Measurements from ENCODE around the gene REXO1. TPM values are rescaled to one million over a fixed set of nuclear protein-coding genes. Genes with fewer than 3 reads are reported as not detected.

The REXO1 gene
- total and polyA plus RNA-seq, 9 of the 15 experiments (the other 6 are each of a cell fraction or from before 2014, with no cell fraction given) = 0.04 to 63.3 (median 15.8) TPM

- TF ChIP-seq YY1 (IDR thresholded peaks at IDR 0.05; ENCODE audit: borderline replicate concordance in 1 of 3, control insufficient read depth in 1 of 3, extremely low read depth in 1 of 3, insufficient read depth in 3 of 3, insufficient read length in 1 of 3, insufficient replicate concordance in 2 of 3, low read depth in 1 of 3, low read length in 2 of 3) = peak in 2 of 3 experiments; percentile 13 to 48
- TF ChIP-seq ZBTB11 (CRISPR knock-in tag; IDR thresholded peaks at IDR 0.05) = no peak
- peak; percentile 42 for TF ChIP-seq HMGN3 (IDR thresholded peaks at IDR 0.05; ENCODE audit: borderline replicate concordance, extremely low read depth, insufficient read length, low read depth, low read length)
- TF ChIP-seq ZNF318 (IDR thresholded peaks at IDR 0.05; ENCODE audit: borderline replicate concordance in 1 of 2, low read depth in 1 of 2) = no peak
- peak; percentile 68 for TF ChIP-seq RBFOX2 (IDR thresholded peaks at IDR 0.05; ENCODE audit: low read depth, low read length)
- no peak for TF ChIP-seq ZNF586 (CRISPR knock-in tag; conservative IDR thresholded peaks at IDR 0.05)
- TF ChIP-seq EP300 (IDR thresholded peaks at IDR 0.05; ENCODE audit: low read length) = 0 out of 2 replicates have a peak, but pooled peaks have one; percentile 43
- TF ChIP-seq SMARCA4 (IDR thresholded peaks at IDR 0.05) = peak; percentile 36; the same call in 1 of the 2 replicates
- TF ChIP-seq ZNF561 (CRISPR knock-in tag; conservative IDR thresholded peaks at IDR 0.05) = no peak
- no peak for TF ChIP-seq ELK1 (CRISPR knock-in tag; IDR thresholded peaks at IDR 0.05)
- peak; percentile 86 for TF ChIP-seq SMAD4 (CRISPR knock-in tag; conservative IDR thresholded peaks at IDR 0.05)
- peak; percentile 39; the same call in 1 of the 2 replicates for TF ChIP-seq ETV5 (CRISPR knock-in tag; IDR thresholded peaks at IDR 0.05; ENCODE audit: low read depth)
- no peak for TF ChIP-seq ATF7 (IDR thresholded peaks at IDR 0.05)
Measured at GRCh38 chr19:1854542-1855039, 6.3 kb upstream of the REXO1 start (continued).

All from K562 (cell line).